Peyer's patch (tissue), 4 donors: ENCODE data around the gene SHKBP1.

Experiments used
- CTCF ChIP-seq, 6 experiments: fragments of 450-650 bp in 4 of 6; fragments of 200-600 bp in 2 of 6; sonication (generic) in 1 of 6; IDR thresholded peaks; one replicate each; pipeline ENCODE4 v1.5.1; 2017 to 2019; ENCODE audit warnings: antibody characterized with exemption in 6 of 6, mild to moderate bottlenecking in 3 of 6, moderate library complexity in 1 of 6
- POLR2A ChIP-seq, 2 donors: fragments of 450-650 bp; IDR thresholded peaks; one replicate each; pipeline ENCODE4 v1.5.1; 2017; ENCODE audit warnings: antibody characterized with exemption in 2 of 2, mild to moderate bottlenecking in 2 of 2, moderate library complexity in 2 of 2

GRCh38 chr19:40567750-40568494 is 8.8 kb upstream of the SHKBP1 start:
- no peak for TF ChIP-seq CTCF (IDR thresholded peaks at IDR 0.05)
- TF ChIP-seq POLR2A (IDR thresholded peaks at IDR 0.05) = no peak
